Fibroblast of the aortic adventitia (primary cell): ENCODE data around the gene TBC1D22A. TPM values are rescaled to one million over a fixed set of nuclear protein-coding genes. Genes with fewer than 3 reads are reported as not detected.

Source experiments
- DNase-seq: peaks from one replicate; pipeline ENCODE4 v3.0.0-alpha.2; 2010; ENCODE audit warnings: low read depth
- H3K4me3 ChIP-seq: 2 replicates; pipeline ENCODE4 v1.5.1; 2011; ENCODE audit warnings: low read depth, mild to moderate bottlenecking, control low read depth, low read length, moderate library complexity
- CTCF ChIP-seq: IDR thresholded peaks from 2 replicates; pipeline ENCODE4 v1.5.1; 2011; ENCODE audit warnings: mild to moderate bottlenecking, low read length, control low read depth, inconsistent platforms; ENCODE audit not compliant: insufficient read depth
- total RNA-seq: library from RNA; depleted of rRNA; stranded (reverse); fragments of >200 nt; gene quantifications from 2 replicates; pipeline ENCODE4 v1.2.3, GENCODE V29; 2012; ENCODE audit warnings: low replicate concordance

TBC1D22A gene
- total RNA-seq, 1 donor = 13.8 TPM

GRCh38 chr22:47030143-47030661 lies 267.8 kb downstream of the TBC1D22A start:
- peak; percentile 22 for DNase-seq
- H3K4me3 ChIP-seq = no peak overlapping the region

GRCh38 chr22:47030881-47031627 lies 268.6 kb downstream of the TBC1D22A start:
- H3K4me3 ChIP-seq = no peak overlapping the region
- DNase-seq = peak; percentile 14
- TF ChIP-seq CTCF = no peak

More at GRCh38 chr22:47030143-47030661, 267.8 kb downstream of the TBC1D22A start:
- TF ChIP-seq CTCF = no peak

- TF ChIP-seq CTCF = no peak
- H3K4me3 ChIP-seq = no peak overlapping the region
- DNase-seq = no peak
Measured at GRCh38 chr22:47031628-47031915, 269.1 kb downstream of the TBC1D22A start.

GRCh38 chr22:47032091-47032943 lies 269.9 kb downstream of the TBC1D22A start:
- TF ChIP-seq CTCF = no peak
- DNase-seq = no peak

GRCh38 chr22:47032956-47033647 lies 270.7 kb downstream of the TBC1D22A start:
- H3K4me3 ChIP-seq = no peak overlapping the region
- DNase-seq = no peak
- no peak for TF ChIP-seq CTCF

More at GRCh38 chr22:47032091-47032943, 269.9 kb downstream of the TBC1D22A start:
- H3K4me3 ChIP-seq = no peak overlapping the region

- H3K4me3 ChIP-seq = no peak overlapping the region
- no peak for DNase-seq
- no peak for TF ChIP-seq CTCF
Measured at GRCh38 chr22:47033648-47034000, 271.2 kb downstream of the TBC1D22A start.
